NCI-H774 (cell line): ENCODE data around the gene WDFY4.
A peak's percentile ranks its signal among the peaks of the same experiment; 100 is the strongest.

Source experiments
- DNase-seq: peaks from one replicate; lab custom pipeline; 2025; lab: John Stamatoyannopoulos, UW

Gene WDFY4

GRCh38 chr10:48945441-48946130 lies 260.9 kb downstream of the WDFY4 start:
- no peak for DNase-seq

DNA sequence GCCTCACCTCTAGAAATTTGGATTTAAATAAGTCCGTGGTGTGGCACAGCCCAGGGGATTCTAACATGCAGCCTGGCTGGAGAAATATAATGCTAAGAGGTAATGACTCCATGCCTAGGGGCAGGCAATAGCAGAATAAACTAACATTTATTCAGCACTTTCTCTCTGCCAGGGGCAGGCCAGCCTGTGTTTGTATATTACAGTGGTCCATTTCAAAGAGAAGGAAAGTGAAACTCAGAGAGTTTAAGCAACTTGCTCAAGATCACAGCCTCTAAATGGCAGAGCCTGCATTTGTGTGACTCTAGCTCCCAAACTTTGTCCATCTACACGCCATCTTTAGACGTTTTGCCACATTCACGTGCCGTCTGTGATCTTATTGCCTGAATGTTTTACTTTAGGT lies 261.7 kb downstream of the WDFY4 start:
- no peak for DNase-seq

DNA sequence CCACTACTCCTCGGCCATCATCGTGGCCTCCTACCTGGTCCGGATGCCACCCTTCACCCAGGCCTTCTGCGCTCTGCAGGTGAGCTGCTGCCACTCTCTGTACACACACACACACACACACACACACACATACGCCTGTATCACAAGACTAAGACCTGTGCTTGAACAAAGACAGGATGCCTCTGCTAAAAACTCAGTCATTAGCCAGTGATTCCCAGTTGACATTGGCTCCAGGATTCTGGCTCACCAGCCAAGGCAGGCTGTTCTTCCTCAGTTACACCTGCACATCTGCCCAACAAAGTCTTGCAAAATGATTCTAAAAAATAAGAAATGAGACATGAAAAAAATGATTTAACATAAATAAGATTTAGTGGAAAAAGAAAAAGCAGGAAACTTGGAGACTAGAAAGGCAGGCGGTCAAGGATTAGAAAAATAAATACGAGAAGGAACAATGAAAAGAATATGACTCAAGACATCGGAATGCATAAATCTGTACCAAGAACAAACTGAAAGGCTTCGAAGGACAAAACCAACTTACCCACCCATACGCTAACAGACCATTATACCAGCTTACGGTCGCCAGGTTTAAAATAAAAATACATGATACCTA lies 262.3 kb downstream of the WDFY4 start:
- no peak for DNase-seq

DNA sequence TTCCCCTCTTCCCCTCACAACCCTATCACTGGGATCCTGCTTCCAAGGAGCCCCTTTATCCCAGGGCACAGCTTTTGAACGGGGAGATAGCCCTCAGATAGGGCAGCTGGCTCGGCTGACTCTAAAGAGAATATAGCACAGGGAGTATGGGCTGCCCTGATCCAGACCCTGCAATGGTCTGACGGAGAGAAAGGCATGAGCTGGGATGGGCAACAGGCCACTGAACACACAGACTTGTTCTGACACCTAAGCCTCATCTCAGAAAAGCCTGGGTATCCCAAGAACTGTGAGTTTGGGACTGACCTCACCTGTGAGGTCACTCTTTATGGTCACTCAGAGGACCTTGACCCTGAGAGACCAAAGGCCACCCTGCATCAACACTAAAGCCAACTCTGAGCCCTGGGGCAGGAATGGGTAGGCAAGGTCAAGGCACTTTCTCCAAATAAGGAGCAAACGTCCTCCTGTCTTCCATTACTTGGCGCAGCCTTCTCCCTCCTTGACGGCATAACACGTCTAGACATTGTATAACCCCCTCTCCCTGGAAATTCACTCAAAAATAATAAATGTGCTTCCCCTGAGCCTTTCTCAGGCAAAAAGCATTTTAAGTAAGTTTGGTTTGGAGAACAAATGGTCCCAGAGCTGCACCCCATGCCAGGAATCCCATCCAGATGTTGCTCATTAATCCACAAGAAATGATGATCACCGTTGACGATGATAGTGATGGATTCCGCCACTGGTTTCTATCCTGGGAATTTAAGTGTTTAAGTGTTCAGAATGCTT lies 263.2 kb downstream of the WDFY4 start:
- no peak for DNase-seq

DNA sequence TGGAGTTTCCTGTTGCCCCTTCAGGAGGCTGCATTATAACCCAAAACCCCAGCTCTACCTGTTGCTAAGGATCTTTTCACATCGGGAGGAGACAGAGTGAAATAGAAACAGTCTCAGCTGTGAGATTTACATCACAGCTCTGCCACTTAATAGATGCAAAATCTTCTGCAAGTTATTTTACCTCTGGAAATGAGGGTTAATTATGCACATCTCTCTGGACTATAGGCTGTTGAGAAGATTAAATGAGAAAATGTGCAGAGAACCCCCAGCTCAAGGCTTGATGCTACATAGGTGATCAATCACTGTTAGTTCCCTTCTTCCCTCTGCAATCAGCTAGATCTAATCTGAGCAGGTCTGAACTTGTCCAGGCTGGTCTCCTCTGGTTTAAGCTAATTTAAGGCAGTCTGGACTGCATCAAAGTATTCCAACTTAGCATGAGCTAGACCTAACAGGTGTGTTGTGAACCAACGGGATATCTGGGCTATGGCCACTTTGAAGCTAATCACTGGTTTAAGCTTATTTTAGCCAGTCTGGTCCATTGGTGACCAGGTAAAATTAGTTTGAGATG lies 263.9 kb downstream of the WDFY4 start:
- no peak for DNase-seq

DNA sequence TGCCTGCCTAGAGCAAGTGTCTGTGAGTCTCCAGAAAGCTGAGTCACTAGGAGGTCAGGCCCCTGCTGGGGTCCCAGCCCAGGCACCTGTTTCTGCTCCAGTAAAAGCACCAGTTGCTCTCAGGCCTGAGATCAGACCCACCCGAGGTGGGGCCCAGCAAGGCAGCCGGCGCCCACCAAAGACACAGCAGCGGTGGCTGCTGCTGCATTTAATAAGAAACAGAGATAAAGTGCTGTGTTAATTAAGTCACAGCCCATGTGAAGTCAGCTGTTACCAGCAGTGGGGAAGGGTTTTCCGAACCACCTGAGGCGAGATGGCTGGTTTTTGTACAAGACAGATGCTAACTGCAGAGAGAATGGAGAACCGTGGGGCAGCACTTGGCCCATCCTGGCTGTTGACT lies 267.0 kb downstream of the WDFY4 start:
- DNase-seq: no peak

GRCh38 chr10:48957361-48958151 lies 272.9 kb downstream of the WDFY4 start:
- DNase-seq: no peak

- DNase-seq: no peak
Measured at GRCh38 chr10:48958598-48959190, 274.0 kb downstream of the WDFY4 start.

DNA sequence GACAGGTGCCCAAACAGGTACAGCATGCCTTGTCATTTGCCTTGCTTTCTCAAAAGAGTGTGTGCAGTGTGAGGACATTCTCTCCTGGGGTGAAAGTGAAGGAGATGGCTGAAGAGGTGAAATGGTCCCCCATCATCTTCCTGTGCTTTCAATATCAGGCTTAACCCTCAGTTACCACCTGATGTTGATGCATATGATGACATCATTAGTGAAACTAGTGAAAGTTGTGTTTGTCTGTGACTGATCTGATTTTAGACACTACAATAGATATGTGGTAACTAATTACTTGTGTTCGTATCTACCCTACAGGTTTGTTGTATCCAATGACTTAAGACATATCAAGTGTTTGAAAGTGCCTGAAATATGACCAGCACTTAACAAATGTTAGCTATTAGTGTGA lies 279.4 kb downstream of the WDFY4 start:
- DNase-seq: no peak

DNA sequence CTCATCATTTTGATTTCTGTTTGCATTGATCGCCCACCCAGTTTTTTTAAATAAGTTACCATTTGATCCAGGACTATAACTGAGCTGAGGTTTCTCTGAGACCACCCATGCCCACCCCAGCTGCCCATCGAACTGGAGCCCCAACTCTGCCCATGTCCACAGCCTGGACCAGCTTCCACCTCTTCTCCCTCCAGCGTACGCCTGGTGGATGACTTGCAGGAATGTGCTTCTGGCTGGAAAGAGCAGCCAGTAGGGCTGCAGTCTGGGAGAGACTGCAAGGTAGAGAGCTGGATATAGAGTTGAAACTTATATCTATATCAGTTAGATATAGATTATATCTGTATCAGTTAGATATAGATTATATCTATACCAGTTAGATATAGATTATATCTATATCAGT lies 280.8 kb downstream of the WDFY4 start:
- no peak for DNase-seq

GRCh38 chr10:48968036-48968435 lies 283.4 kb downstream of the WDFY4 start:
- DNase-seq: no peak

GRCh38 chr10:48970046-48970445 lies 285.4 kb downstream of the WDFY4 start:
- no peak for DNase-seq

DNA sequence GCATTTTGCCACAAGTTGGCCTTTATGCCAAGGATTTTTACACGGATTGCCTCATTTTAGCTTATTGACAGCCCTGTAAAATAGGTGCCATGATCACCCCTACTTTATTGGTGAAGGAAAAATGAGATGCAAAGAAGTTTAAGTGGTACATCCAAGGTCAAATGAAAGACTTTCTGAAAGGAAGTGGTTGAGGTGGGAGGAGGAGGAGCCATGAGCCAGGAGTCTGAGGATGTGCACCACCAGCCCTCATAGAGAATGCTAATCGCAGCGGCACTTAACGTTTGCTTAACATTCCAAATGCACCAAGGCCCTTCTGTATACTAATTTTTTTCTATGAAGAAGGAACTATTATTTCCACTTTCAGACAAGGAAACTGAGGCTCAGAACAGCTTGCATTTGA lies 286.0 kb downstream of the WDFY4 start:
- no peak for DNase-seq

- DNase-seq: no peak
Measured at GRCh38 chr10:48973065-48973464, 288.4 kb downstream of the WDFY4 start.

DNA sequence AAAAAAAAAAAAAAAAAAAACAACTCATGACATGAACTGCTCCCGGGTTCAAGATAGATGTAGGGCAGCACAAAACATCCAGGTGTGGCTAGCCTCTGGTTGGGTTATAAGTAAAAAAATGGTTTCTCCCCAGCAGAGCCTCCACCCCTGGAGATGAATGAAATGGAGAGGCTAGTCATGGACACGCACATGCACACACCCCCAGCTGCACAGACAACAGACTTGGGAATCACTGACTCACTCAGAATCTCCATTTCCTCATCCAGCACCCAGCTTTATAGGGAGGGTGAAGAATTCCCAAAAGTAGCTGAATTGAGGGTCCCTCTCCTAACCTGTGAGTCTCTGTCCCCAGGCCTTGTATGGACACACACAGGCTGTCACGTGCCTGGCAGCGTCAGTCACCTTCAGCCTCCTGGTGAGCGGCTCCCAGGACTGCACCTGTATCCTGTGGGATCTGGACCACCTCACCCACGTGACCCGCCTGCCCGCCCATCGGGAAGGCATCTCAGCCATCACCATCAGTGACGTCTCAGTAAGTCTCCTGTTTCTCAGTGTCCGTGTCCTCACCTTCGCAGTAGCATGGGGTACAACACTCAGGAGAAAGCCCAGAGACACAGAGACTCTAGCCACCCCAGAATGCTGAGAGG lies 290.0 kb downstream of the WDFY4 start:
- no peak for DNase-seq

DNA sequence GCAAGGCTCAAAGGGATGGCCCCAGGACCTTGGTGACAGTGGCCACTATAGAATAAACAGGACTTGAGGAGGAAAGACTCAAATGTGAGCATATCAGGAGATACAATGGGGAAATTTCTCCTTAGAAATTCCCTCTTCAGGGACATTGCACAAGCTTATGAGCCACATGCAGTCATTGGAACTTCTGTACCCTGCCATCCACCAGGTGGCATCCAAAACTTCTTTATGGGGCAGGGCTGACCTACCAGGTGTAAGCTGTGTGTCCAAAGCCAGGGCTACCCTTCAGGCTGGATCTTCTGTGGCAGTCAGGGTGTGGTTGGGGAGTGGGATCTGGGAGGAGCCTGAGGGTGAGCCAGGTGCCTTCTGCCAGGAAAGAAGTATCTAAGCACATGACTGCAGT lies 291.5 kb downstream of the WDFY4 start:
- DNase-seq: no peak

- no peak for DNase-seq
Measured at GRCh38 chr10:48978318-48978717, 293.6 kb downstream of the WDFY4 start.

DNA sequence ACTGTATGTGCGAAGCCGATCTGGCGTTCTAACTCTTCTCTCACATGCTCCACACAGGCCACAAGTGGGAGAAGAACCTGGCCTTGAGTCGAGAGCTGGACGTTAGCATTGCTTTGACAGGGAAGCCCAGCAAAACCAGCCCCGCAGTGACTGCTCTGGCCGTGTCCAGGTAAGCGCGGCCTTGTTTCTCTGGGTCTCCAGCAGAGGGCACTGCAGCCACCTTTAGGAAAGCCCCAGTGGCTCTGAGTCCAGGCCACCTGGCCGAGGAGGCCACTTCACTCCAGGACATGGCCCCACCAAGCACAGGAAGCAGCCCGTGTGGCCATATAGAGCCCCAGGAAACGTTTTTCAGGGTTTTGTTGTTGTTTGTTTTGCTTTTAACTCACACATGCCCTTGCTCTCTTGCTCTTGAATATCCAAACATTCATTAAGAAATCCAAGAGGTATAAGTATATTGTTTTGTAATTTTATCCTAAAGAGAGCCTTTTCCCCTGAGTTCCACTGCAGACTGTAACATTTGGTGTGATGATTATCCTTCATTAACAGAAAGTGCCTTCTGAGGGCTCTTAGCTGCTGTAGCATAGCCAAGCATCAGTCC lies 296.7 kb downstream of the WDFY4 start:
- peak; percentile 65 for DNase-seq

DNA sequence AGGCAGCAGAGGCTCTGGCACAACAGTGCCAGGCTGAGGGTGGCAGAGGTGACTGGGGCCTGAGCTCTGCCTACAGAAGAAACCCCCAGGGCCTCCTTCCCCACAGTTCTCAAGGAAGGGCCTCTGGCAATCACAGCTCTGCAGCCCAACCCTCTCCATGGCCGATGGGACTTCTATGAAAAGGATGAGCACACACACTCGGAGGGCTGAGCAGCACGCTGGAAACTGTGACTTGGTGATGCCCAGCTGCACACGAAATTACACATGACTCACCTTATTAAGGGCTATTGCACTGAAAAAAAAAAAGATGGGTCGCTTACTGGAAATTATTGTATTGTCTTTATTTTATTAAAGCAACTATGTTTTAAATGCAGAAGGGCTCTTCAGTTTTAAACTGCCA lies 297.9 kb downstream of the WDFY4 start:
- no peak for DNase-seq

DNA sequence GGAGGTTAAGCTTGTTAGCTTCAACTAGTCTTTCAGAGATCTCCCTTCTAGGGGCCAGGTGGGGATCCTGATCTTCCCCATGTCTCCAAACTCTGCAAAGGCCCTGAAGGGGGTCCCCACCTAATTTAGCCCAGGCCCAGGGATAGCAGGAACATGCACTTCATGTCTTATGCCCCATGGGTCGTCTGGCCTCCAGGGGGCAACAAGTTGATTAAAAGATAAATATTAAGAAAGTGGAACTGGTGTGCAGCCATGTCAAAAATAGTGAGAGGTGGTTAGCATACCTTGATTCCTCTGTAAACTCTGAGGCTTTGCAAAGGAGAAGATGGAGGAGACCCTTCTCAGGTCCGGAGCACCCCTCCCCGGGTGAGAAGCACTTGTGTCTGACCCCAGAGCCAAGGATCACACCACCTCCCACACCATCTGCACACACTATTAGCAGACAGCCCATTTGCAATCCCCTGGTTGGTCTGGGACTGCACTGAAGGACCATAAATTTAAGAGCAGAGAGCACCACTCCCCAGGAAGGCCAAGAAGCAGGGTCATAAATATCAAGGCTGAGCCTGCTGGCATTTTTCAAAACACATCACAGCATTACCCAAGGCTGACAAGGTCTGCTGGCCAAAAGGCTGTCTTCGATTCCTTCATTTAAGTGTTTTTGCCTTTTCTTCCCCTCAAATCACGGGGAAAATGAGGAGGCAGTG lies 299.1 kb downstream of the WDFY4 start:
- no peak for DNase-seq
